ENCODE results near the gene HOXB6.

Gene HOXB6

DNA sequence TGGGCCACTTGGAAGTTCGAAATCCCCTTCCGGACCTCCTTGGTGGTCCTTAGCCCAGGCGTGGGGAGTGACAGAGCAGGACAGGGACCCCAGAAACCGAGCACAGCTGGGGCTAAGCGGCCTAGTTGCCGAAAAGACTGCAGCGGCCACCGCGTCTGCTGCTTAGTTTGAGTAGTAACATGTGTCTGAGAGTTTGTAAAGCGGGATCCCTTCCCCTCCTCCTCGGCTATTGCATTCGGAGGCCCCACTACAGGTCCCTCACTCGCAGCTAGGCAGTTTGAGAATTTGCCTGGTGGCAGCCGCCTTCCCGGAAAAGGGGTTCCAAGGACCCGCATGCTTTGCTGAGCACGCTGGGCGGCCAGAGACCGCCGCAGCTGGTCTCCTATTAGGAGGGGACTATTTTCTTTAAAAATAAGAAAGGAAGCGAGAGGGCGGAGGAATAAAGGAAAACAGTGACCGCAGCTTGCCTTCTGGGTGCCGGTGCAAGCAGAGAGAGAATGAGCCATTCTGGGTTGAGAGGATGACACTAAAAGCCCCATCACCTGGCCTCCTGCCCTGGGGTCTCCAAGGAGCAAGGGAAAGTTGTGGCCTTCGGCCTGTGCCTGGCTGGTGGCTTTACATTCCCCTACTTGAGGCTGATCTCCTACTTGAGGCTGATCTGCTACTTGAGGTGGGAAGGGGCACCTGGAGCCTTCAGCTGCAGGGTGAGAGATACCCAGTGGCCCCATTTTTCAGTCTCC is 10.1 kb downstream of the HOXB6 start:
- DNase-seq (ENCODE audit: low read depth) = no peak

- DNase-seq (ENCODE audit: low read depth) = peak; percentile 64
Observed at GRCh38 chr17:48593840-48594537, 10.8 kb downstream of the HOXB6 start.

DNA sequence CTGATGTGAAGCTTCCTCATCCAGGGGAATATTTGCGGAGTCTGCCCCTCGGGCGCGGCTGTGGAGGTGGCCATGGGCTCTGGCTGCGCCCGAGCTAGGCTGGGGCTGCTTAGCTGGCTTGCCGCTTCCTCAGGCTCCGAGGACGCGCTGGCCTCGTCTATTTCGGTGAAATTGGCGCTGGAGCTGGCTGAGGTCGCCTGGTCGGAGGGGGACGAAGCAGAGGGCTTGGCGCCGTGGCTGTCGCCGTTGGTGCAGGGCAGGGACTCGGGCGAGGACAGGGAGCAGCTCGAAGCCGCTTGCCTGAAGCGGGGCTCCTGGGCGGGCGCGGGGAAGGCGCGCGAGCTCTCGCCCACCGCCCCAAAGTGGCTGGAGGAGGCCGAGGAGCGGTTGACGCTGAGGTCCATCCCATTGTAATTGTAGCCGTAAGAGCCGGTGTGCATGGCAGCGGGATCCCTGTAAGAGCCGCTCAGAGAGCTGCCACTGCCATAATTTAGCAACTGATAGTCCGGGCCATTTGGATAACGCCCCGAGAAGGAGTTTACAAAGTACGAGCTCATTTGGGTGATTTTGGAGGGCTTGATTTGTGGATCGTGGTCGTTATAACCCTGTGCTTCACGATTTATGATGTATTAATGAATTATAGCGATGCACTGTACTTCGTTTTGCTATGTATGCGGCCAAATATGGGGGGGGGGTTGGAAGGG is 11.5 kb downstream of the HOXB6 start, which contains the start of gene HOXB5:
Gene HOXB5, minus strand, starts transcription at position 654 of the 704 bp plus-strand sequence. Its CDS starts 97 bp downstream, at position 557.
- DNase-seq (ENCODE audit: low read depth) = no peak

- no peak for DNase-seq (ENCODE audit: low read depth)
Observed at GRCh38 chr17:48592577-48592976, 12.2 kb downstream of the HOXB6 start.

- DNase-seq (ENCODE audit: low read depth) = no peak
Observed at GRCh38 chr17:48592057-48592514, 12.7 kb downstream of the HOXB6 start.

- no peak for DNase-seq (ENCODE audit: low read depth)
Observed at GRCh38 chr17:48591255-48592056, 13.3 kb downstream of the HOXB6 start.

DNA sequence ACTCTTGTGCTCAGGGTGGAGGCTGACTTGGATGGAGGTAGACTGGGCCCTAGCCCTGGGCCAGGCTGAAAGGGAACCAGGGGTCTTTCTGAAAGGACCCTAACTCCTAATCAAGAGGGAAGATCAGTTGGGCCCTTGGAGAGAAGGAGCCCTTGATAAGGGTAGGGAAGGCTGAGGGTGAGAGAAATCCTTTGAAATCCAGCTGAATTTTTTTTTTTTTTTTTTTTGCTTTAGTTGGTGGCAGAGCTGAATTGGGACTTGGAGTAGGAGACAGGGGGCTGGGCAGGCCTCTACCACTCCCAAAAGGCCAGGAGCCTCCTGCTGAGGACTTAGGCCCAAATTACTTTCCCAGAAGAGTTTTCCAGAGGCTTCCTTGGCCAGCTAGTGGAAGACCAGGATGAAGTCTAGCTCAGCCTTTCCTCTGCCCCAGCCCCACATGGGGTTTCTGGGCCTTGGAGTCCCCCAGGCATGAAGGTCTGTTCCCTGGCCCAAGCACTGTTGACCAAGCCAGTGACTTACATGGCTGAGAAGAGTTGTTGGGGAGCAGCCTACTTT is 14.1 kb downstream of the HOXB6 start:
- DNase-seq (ENCODE audit: low read depth) = no peak

DNA sequence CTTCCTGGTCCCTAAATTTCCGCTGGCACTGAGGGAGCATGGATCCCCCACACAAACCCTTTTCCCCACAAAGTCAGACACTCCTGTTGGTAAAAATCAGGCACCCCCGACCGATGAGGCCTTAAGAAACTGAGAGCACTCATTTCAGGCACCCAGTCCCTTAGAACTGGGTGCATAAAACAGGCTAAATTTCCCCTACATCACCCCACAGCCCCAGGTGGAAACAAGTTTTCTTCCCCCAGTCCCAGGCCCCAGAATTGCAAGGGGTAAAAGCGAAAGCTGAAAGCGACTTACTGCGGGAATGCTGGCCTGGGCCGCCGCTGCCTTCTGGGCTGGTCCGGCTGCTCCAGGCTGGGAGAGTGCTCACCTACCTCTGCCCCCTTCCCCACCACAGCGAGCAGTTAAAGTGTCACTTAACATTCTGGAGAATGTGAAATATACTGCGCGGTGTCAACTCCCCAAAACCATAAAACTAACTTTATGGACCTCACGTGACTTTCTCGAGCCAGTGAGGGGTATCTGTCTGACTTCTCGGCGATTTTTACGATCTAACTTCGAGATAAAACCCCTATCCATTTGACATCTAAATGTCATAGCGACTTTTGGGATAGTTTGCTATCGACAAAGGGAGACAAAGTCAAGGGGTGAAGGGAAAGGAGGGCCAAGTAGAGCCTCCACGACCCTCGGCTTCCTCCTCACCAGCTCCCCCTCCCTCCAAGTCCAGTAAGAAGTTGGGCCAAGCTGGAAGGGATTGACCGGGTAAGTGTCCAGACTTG is 14.8 kb downstream of the HOXB6 start, which contains the start of gene HOXB3:
Gene HOXB3, minus strand, starts transcription at position 411 of the 776 bp plus-strand sequence. CDS start 37,767 bp downstream, outside the sequence.
- DNase-seq (ENCODE audit: low read depth) = no peak

GRCh38 chr17:48589060-48589830 is 15.5 kb downstream of the HOXB6 start:
- DNase-seq (ENCODE audit: low read depth) = no peak

DNA sequence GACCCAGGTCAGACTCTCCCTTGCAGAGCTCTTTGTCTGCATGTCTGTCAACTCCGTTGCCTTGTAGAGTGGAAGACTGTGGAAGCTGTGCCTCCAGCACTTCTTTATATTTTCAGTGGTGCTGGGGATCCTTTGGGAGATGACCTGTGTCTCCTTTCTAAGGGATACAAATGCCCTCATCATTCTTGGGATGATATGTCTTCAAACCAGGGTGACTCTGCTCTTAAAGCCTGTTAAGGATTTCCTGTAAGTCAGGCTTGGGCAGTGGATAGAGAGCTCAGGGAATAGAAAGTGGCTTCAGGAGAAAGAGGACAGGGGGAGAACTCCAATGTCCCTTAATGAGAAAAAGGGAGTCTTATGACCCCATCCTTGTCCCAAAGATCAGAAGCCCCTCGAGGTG is 16.3 kb downstream of the HOXB6 start:
- DNase-seq (ENCODE audit: low read depth) = no peak

DNA sequence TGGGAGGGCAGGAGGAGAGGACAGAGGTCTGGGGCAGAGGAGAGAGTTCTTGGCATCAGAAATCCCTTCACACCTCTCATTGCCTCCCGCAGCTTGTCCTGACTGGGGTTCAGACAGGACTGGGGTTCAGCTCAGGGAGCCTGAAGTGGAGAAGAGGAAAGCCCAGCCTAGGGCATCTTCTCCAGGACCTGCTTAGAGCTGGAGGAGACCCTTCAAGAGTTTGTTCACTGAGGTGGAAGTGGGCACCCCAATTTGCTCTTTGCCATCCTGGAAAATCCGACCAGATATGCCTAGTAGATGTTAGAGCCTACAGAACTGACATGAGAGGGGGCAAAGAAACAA is 16.7 kb downstream of the HOXB6 start:
- no peak for DNase-seq (ENCODE audit: low read depth)

GRCh38 chr17:48587276-48588073 is 17.3 kb downstream of the HOXB6 start:
- no peak for DNase-seq (ENCODE audit: low read depth)

DNA sequence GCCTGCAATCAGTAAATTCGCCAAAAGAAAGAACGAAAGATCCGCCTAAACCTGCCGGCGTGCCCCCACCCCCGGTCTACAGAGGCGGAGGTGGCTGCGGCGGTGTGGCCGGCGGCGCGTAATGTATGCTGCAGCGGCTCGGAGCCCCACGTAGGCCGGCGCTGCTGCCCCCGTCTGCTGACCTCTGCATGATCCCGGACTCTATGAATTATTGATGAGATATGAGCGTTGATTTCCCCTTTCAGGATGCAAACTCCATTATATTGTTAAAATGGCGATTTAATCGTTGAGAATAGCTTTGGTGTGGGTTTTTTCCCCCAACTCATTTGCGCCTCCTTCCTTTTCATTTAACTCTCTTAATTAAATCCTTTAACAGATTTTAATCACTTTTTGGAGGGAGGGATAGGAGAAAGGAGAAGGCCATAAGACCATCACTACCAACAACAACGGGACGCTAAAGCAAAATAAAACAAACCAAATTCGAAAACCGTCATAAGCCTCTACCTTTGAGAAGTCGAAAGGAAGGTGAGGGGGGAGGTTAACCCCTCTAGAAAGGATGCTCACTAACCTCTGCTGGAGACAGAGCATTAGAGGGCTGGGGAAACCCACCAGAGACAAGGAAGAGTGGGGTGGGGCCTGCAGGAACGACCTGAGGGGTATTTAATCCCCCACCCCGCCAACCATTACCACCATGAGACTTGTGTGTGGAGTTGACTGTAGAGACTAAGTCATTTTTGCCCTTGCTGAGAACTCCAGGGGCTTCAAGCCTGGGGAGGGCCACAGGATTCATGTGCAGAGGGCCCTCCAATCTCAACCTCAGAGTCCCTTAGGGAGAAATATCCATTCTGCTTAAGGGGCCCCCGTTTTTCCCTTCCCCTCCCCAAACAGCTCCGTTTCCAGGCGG is 18.2 kb downstream of the HOXB6 start:
- no peak for DNase-seq (ENCODE audit: low read depth)

DNA sequence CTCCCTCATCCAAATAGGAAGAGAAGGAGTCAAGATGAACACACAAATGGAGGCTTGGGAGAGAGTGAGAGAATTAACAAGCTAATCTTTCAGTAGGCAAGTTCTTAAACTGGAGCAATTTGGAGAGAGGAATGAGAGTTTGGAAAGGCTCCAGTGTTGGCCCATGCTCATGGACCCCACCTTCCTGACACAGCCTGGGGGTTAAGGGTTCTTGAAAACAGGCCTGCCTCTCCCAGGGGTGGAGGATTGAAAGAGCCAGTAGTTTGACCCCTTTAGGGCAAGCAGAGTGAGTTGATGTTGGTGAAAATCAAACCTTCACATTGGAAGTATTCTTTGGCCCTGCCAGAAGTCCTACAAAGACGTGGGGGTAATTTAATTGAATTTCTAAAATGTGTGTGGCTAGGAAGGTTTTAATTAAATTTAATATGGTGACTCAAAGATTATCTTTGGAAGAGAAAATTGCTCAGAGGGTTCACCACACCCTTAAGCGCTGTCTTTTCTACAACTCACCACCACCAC is 20.5 kb downstream of the HOXB6 start:
- DNase-seq (ENCODE audit: low read depth) = no peak

DNA sequence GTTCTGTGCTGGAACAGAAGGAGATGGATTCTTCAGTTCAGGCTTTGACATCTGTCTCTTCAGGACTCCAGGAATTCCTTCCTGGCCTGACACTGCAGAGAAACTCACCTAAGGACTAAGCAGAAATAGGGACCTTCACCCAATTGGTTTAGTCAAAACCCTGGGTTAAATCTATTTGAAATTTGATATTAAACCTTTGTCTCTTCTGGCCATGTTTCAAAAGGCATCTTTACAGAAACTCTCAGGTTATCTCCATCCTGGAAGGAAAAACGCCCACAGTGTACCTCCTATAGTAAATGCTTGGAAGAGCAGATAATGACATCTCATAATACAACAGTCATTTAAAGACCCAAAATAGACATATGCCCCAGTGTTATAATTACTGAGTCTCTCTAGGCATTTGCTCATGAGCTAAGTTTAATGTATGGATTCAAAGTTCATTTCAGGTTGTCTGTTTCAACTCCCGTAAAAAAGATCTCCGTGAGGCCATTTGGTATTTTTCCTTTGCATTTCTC is 21.0 kb downstream of the HOXB6 start:
- no peak for DNase-seq (ENCODE audit: low read depth)

- DNase-seq (ENCODE audit: low read depth) = no peak
Observed at GRCh38 chr17:48582750-48583069, 22.1 kb downstream of the HOXB6 start.

- DNase-seq (ENCODE audit: low read depth) = no peak
Observed at GRCh38 chr17:48579760-48580554, 24.8 kb downstream of the HOXB6 start.
